Adrenal gland (tissue), 5 donors: ENCODE data around the gene PTPRQ.

Source experiments
- CTCF ChIP-seq, 6 experiments: fragments of 450-650 bp in 4 of 6; fragments of 200-600 bp in 2 of 6; sonication (generic) in 1 of 6; IDR thresholded peaks; 1 replicate in 5 of 6; 2 replicates in 1 of 6; pipeline versions ENCODE4 v1.5.1 to v1.8.0; 2016 to 2021; ENCODE audit warnings: antibody characterized with exemption in 6 of 6, mild to moderate bottlenecking in 2 of 6, moderate library complexity in 1 of 6
- POLR2A ChIP-seq, 2 donors: fragments of 450-650 bp; IDR thresholded peaks; one replicate each; pipeline ENCODE4 v1.6.1; 2017; ENCODE audit warnings: antibody characterized with exemption in 2 of 2, mild to moderate bottlenecking in 2 of 2, moderate library complexity in 1 of 2
- donor health status: DM: no; HTN: no; CAD: no.

GRCh38 chr12:80456513-80456912, 12.5 kb downstream of the PTPRQ start:
- TF ChIP-seq POLR2A (IDR thresholded peaks at IDR 0.05) (no peak), CTCF (IDR thresholded peaks at IDR 0.05) (no peak)
